GM10266 (cell line): ENCODE data around the gene SETX.

Source experiments
- DNase-seq: peaks from one replicate; pipeline ENCODE4 v3.0.0; 2012; ENCODE audit errors: extremely low spot score
- TF ChIP-seq, protein P1 (sequence below): IDR thresholded peaks from 2 replicates; pipeline ENCODE4 v1.5.1; 2012; ENCODE audit warnings: mild to moderate bottlenecking, low read depth; ENCODE audit not compliant: control insufficient read depth, insufficient read depth; ENCODE audit errors: missing control alignments

The SETX gene

DNA sequence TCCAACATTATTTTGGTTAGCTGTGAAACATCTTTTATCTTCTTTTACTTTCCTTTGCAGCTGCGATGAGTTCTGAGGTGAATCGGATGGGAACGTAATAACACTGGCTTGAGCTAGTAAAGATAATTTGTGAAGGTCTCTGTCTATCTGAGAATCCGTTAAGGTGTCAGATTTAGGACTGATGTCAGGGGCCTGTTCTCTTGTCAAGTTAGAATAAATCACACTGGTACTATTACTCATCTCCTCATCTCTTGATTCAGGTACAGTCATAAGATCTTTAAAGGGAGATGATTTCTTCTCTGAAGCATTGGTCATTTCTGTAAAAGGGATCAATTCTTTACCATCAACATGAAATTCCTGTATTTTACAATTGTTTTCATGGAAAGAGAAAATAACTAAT is 26.2 kb downstream of the SETX start:
- DNase-seq, result no peak
- TF ChIP-seq, protein P1, sequence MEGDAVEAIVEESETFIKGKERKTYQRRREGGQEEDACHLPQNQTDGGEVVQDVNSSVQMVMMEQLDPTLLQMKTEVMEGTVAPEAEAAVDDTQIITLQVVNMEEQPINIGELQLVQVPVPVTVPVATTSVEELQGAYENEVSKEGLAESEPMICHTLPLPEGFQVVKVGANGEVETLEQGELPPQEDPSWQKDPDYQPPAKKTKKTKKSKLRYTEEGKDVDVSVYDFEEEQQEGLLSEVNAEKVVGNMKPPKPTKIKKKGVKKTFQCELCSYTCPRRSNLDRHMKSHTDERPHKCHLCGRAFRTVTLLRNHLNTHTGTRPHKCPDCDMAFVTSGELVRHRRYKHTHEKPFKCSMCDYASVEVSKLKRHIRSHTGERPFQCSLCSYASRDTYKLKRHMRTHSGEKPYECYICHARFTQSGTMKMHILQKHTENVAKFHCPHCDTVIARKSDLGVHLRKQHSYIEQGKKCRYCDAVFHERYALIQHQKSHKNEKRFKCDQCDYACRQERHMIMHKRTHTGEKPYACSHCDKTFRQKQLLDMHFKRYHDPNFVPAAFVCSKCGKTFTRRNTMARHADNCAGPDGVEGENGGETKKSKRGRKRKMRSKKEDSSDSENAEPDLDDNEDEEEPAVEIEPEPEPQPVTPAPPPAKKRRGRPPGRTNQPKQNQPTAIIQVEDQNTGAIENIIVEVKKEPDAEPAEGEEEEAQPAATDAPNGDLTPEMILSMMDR, result no peak

DNA sequence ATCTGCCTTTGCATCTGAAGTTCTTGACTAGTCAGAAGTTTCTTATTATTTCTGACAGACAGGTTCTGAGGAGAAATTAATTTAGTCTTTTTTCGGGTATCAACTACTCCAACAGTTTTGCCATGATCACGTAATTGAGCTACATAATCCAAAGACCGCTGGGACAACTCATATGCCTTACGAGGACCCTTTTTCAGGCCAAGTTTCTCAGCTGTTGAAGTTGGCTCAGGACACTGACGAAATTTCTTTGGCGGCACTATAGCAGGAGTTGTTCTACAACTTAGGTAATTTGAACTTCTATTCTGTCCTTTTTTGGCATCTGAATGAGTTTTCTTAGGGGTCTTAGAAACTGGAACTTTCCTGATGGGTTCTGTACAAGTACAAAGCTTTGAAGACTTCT is 27.2 kb downstream of the SETX start:
- TF ChIP-seq, protein P1, result no peak
- no peak for DNase-seq

DNA sequence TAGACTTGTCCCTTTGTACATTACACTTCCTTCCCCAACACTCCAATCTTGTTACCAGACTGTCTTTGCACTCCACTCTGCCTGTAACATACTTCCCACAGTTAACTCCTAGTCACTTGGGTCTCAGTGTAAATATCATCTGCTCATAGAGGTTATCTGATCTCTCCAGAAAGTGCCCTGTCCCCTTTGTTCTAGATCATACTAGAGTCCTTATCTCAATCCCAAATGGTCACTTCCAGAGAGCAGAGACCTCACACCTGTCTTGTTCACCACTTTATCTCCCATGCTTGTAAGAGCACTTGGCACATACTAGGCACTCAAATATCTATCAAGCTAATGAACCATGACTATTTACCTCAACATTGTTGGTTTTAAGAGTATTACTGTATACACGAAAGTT is 30.4 kb downstream of the SETX start:
- TF ChIP-seq, protein P1, result no peak
- no peak for DNase-seq

- DNase-seq, result no peak
- TF ChIP-seq, protein P1, result no peak
Measured at GRCh38 chr9:132319421-132320110, 35.2 kb downstream of the SETX start.

DNA sequence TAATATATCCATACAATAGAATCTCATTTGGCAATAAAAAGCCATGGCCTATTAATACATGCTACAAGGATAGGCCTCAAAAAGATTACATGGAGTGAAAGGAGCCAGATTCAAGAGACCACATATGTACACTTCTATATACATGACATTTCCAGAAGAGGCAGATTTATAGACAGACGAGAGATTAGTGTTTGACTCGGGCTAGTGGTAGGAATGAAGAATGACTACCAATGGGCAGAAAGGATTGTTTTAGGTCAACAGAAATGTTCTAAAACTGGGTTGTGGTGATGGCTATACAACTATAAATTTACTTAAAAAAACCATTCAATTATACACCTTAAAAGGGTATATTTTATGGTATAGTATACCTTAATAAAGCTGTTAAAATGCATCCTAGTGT is 41.9 kb downstream of the SETX start:
- TF ChIP-seq, protein P1, result no peak
- DNase-seq, result no peak

GRCh38 chr9:132312426-132312825 is 42.4 kb downstream of the SETX start:
- TF ChIP-seq, protein P1, result no peak
- no peak for DNase-seq

- TF ChIP-seq, protein P1, result no peak
- no peak for DNase-seq
Measured at GRCh38 chr9:132311978-132312377, 42.8 kb downstream of the SETX start.
